ENCODE measurements around the gene APBB1.
"Not testable (repeated sequence)": the region's sequence is repeated elsewhere in the genome, so short reads cannot be mapped to it uniquely, and the experiment has no call there.

APBB1 gene

DNA sequence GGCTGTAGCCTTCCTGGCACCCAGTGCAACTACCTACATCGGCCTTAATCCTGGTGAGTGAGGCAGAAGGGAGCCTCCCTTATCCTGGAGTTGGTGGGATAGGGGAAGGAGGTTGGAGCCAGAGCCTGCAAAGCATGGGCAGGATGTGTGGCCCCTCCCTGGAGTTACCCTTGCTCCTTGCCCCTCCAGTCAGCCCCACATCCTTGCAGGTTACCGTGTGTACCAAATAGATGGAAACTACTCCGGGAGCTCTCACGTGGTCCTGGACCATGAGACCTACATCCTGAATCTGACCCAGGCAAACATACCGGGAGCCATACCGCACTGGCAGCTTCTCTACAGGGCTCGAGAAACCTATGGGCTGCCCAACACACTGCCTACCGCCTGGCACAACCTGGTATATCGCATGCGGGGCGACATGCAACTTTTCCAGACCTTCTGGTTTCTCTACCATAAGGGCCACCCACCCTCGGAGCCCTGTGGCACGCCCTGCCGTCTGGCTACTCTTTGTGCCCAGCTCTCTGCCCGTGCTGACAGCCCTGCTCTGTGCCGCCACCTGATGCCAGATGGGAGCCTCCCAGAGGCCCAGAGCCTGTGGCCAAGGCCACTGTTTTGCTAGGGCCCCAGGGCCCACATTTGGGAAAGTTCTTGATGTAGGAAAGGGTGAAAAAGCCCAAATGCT is 24.8 kb downstream of the APBB1 start:
- Mint-ChIP-seq H3K4me1 (peaks cover 47% of the 10 kb centered on the region), H3K4me3 (peak overlapping the region; percentile 68 to 82 (median 70)), H3K9me3 (no peaks in the 10 kb centered on the region), H3K27ac (peak overlapping the region in 1 of 3 experiments; percentile 29), H3K27me3 (ENCODE audit: low read depth) (peaks cover 3% of the 10 kb centered on the region), H3K36me3 (ENCODE audit: low read depth) (peaks cover 17% of the 10 kb centered on the region)
- no peak for TF ChIP-seq CTCF (IDR thresholded peaks at IDR 0.05; ENCODE audit: unreplicated experiment in 3 of 3)

DNA sequence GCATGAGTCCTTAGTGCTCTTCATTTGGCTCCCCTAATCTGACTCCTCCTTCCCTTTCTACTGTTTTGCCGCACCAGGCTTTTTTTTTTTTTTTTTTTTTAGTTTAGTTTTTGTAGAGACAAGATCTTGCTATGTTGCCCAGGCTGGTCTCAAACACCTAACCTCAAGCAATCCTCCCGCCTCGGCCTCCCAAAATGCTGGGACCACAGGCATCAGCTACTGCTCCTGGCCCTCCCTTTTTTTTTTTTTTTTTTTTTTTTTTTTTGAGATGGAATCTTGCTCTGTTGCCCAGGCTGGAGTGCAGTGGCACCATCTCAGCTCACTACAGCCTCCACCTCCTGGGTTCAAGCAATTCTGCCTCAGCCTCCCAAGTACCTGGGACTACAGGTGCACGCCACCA is 26.6 kb downstream of the APBB1 start:
- H3K36me3 Mint-ChIP-seq (ENCODE audit: low read depth) = peaks cover 13% of the 10 kb centered on the region
- not testable (repeated sequence) for H3K27ac Mint-ChIP-seq; H3K27me3 Mint-ChIP-seq (ENCODE audit: low read depth); H3K9me3 Mint-ChIP-seq
- H3K4me3 Mint-ChIP-seq = peak overlapping the region; percentile 70 to 82 (median 72)
- peaks cover 36% of the 10 kb centered on the region for H3K4me1 Mint-ChIP-seq

- H3K4me1 Mint-ChIP-seq = peaks cover 31% of the 10 kb centered on the region
- H3K27me3 Mint-ChIP-seq (ENCODE audit: low read depth) = peaks cover 3% of the 10 kb centered on the region
- TF ChIP-seq CTCF (IDR thresholded peaks at IDR 0.05; ENCODE audit: unreplicated experiment in 3 of 3) = no peak
- no peaks in the 10 kb centered on the region for H3K9me3 Mint-ChIP-seq
- H3K36me3 Mint-ChIP-seq (ENCODE audit: low read depth) = peaks cover 11% of the 10 kb centered on the region
- H3K27ac Mint-ChIP-seq = no peak overlapping the region
- peak overlapping the region; percentile 79 to 96 (median 92) for H3K4me3 Mint-ChIP-seq
Observed at GRCh38 chr11:6391537-6392134, 27.3 kb downstream of the APBB1 start.

DNA sequence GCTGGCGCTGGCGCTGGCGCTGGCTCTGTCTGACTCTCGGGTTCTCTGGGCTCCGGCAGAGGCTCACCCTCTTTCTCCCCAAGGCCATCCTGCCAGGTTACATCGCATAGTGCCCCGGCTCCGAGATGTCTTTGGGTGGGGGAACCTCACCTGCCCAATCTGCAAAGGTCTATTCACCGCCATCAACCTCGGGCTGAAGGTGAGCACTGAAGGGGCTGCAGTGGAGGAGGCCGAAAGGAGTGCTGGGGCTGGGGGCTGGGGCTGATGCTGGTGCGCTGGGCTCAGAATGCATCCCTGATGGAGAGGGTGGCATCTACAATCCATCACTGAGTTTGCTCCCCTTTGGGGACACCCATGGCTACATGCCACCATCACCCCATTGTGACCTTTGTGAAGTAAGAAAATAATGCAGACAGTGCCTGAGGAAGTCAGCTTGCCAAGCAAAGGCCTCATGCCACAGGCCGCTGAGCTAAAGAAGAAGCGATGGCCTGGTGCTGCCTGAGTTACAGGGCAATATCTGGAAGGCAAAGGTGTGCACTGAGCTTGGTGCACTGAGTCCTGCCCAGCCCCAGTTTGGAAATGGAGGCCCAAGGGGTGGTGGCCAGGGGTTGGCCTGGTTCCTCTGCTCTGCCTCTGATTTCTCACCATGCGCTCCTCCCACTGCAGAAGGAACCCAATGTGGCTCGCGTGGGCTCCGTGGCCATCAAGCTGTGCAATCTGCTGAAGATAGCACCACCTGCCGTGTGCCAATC is 28.0 kb downstream of the APBB1 start:
- peaks cover 26% of the 10 kb centered on the region for H3K4me1 Mint-ChIP-seq
- peaks cover 11% of the 10 kb centered on the region for H3K36me3 Mint-ChIP-seq (ENCODE audit: low read depth)
- peaks cover 7% of the 10 kb centered on the region for H3K27me3 Mint-ChIP-seq (ENCODE audit: low read depth)
- peak overlapping the region; percentile 79 to 96 (median 92) for H3K4me3 Mint-ChIP-seq
- H3K27ac Mint-ChIP-seq = peak overlapping the region in 2 of 3 experiments; percentile 15 to 62
- H3K9me3 Mint-ChIP-seq = no peaks in the 10 kb centered on the region
- TF ChIP-seq CTCF (IDR thresholded peaks at IDR 0.05; ENCODE audit: unreplicated experiment in 3 of 3) = no peak

DNA sequence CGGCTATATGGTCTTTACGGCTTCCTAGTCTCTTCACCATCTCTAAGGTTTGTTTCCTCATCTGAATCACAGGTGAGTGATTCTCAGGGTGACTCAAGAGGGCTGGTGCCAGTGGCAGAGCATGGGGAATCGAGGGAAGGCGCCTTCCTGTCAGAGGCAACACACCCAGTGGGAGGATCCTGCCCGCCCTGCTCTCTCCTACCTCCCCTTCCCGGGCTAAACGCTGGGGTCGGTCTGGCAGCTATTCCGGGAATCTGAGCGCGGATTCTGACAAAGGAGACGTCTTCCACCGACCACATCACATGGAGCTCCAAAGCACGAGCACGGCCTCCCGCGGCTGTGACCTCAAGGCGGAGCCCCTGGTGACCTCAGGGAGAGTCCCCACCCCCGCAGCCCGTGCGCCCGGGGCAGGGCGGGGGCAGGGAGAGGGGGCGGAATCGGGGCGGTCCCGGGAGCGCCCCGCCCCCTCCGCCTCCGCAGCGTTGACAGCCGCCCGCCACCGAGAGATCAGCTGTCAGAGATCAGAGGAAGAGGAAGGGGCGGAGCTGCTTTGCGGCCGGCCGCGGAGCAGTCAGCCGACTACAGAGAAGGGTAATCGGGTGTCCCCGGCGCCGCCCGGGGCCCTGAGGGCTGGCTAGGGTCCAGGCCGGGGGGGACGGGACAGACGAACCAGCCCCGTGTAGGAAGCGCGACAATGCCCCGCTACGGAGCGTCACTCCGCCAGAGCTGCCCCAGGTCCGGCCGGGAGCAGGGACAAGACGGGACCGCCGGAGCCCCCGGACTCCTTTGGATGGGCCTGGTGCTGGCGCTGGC is 28.8 kb downstream of the APBB1 start, which contains the start of gene SMPD1:
Gene SMPD1, plus strand, starts transcription at position 570 of the 813 bp plus-strand sequence. Its CDS starts 125 bp downstream, at position 695.
- peaks cover 26% of the 10 kb centered on the region for H3K4me1 Mint-ChIP-seq
- H3K36me3 Mint-ChIP-seq (ENCODE audit: low read depth) = peaks cover 11% of the 10 kb centered on the region
- TF ChIP-seq CTCF (IDR thresholded peaks at IDR 0.05; ENCODE audit: unreplicated experiment in 3 of 3) = no peak
- H3K4me3 Mint-ChIP-seq = peak within 1 kb of the TSS; percentile 79 to 96 (median 92)
- H3K27ac Mint-ChIP-seq = peak within 1 kb of the TSS; percentile 43 to 80 (median 76)
- H3K27me3 Mint-ChIP-seq (ENCODE audit: low read depth) = peaks cover 7% of the 10 kb centered on the region
- H3K9me3 Mint-ChIP-seq = no peaks in the 10 kb centered on the region

Data from nephron (organoid).